ENCODE results near the gene AMBN. TPM values are rescaled to one million over a fixed set of nuclear protein-coding genes. Genes with fewer than 3 reads are reported as not detected.

Gene AMBN
- total and polyA plus RNA-seq, 2 of the 13 experiments (the other 11 are each of a cell fraction or from before 2014, with no cell fraction given) = not detected

- Histone ChIP-seq H3K9ac (ENCODE audit: insufficient read depth, low read depth, low read length) (no peak overlapping the region), H3K9me3 (ENCODE audit: low read length) (no peaks in the 10 kb centered on the region), H3K36me3 (replicated peaks in 1 of 2; ENCODE audit: control insufficient read depth in 1 of 2, insufficient read depth in 2 of 2, low read length in 2 of 2) (no peaks in the 10 kb centered on the region), H3K4me2 (ENCODE audit: low read depth, low read length) (no peak overlapping the region), H3K27me3 (ENCODE audit: control insufficient read depth in 1 of 2, insufficient read depth in 2 of 2, low read length in 2 of 2) (no peaks in the 10 kb centered on the region), H3K27ac (ENCODE audit: extremely low read length, insufficient read depth, low read length) (no peak overlapping the region), H3K4me3 (replicated peaks in 1 of 3; ENCODE audit: insufficient read depth in 1 of 3, low read depth in 2 of 3, low read length in 3 of 3) (no peak overlapping the region), H4K20me1 (ENCODE audit: insufficient read depth, low read length) (no peaks in the 10 kb centered on the region), H2AFZ (ENCODE audit: low read length) (no peak overlapping the region), H3K79me2 (ENCODE audit: insufficient read depth, low read length) (no peaks in the 10 kb centered on the region), H3K4me1 (ENCODE audit: insufficient read depth, low read length) (no peaks in the 10 kb centered on the region)
- no peak for DNase-seq (ENCODE audit: low spot score)
- 5% methylated on average over 1 of the region's 1 CpG for WGBS (ENCODE audit: low lambda C conversion rate)
- in situ Hi-C loops (cut with HindIII; ENCODE audit: extremely low pct_ligation_motif_present, low pct_unique_long_range_greater_than_20kb) (no loop called here), intact Hi-C loops (cut with micrococcal nuclease; ENCODE audit: unreplicated experiment) (no loop called here)
- no peak for FAIRE-seq
- TF ChIP-seq NFE2L2 (IDR thresholded peaks at IDR 0.05; ENCODE audit: low read length) (peak; percentile 42; the same call in 1 of the 2 replicates), TFDP2 (CRISPR knock-in tag; IDR thresholded peaks at IDR 0.05) (no peak), RFX3 (CRISPR knock-in tag; IDR thresholded peaks at IDR 0.05) (no peak), PHF5A (CRISPR knock-in tag; IDR thresholded peaks at IDR 0.05; ENCODE audit: low read depth, unreplicated experiment) (no peak), PATZ1 (CRISPR knock-in tag; IDR thresholded peaks at IDR 0.05) (no peak)
- POLR2A ChIA-PET = no interaction called here
- CTCF ChIA-PET (ENCODE audit: low intra/inter-chr PET ratio, low total read pairs) = no interaction called here
- no peak for ATAC-seq
- BruUV-seq (replicated peaks) = no TSS peak
These were observed 35.6 kb downstream of the AMBN start for GRCh38 chr4:70627620-70628019.

DNA sequence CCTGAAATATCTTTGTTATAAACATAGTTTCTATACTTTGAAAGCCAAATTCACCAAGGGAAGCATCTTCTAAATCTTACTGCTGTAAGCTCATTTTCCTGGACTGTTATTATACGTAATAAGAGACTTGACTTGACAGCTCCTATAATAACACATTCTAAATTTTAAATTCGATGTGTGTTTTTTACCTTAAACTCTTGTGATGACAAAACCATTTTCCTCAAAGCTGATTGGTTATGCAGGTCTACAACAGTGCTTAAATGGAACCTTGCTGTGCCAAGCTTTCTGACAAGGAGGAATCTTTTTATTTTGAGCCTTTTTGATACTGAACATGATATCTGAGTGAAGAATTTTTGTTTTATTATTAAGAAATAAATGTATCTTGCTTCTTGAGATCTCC, 36.4 kb downstream of the AMBN start, which contains the start of gene ENAM:
TSS of gene ENAM (plus strand) at position 301 of the 400 bp plus-strand sequence. CDS start 757 bp downstream, outside the sequence.
- no peaks in the 10 kb centered on the region for H4K20me1 ChIP-seq (ENCODE audit: insufficient read depth, low read length)
- no peak within 1 kb of the TSS for H3K4me3 ChIP-seq (replicated peaks in 1 of 3; ENCODE audit: insufficient read depth in 1 of 3, low read depth in 2 of 3, low read length in 3 of 3)
- no peaks in the 10 kb centered on the region for H3K9me3 ChIP-seq (ENCODE audit: low read length)
- H3K79me2 ChIP-seq (ENCODE audit: insufficient read depth, low read length) = no peaks in the 10 kb centered on the region
- H3K4me2 ChIP-seq (ENCODE audit: low read depth, low read length) = no peak within 1 kb of the TSS
- WGBS (ENCODE audit: low lambda C conversion rate) = 2% methylated on average over 2 of the region's 2 CpGs
- BruUV-seq (replicated peaks) = no TSS peak
- no peaks in the 10 kb centered on the region for H3K36me3 ChIP-seq (replicated peaks in 1 of 2; ENCODE audit: control insufficient read depth in 1 of 2, insufficient read depth in 2 of 2, low read length in 2 of 2)
- H3K27me3 ChIP-seq (ENCODE audit: control insufficient read depth in 1 of 2, insufficient read depth in 2 of 2, low read length in 2 of 2) = no peaks in the 10 kb centered on the region
- POLR2A ChIA-PET = no interaction called here
- no peaks in the 10 kb centered on the region for H3K4me1 ChIP-seq (ENCODE audit: insufficient read depth, low read length)
- in situ Hi-C loops (cut with HindIII; ENCODE audit: extremely low pct_ligation_motif_present, low pct_unique_long_range_greater_than_20kb) (no loop called here), intact Hi-C loops (cut with micrococcal nuclease; ENCODE audit: unreplicated experiment) (no loop called here)
- no peak within 1 kb of the TSS for H3K9ac ChIP-seq (ENCODE audit: insufficient read depth, low read depth, low read length)
- ATAC-seq (no peak), FAIRE-seq (no peak), DNase-seq (ENCODE audit: low spot score) (no peak)
- CTCF ChIA-PET (ENCODE audit: low intra/inter-chr PET ratio, low total read pairs) = no interaction called here
- H3K27ac ChIP-seq (ENCODE audit: extremely low read length, insufficient read depth, low read length) = no peak within 1 kb of the TSS
- H2AFZ ChIP-seq (ENCODE audit: low read length) = no peak within 1 kb of the TSS
- TF ChIP-seq REPIN1 (CRISPR knock-in tag; IDR thresholded peaks at IDR 0.05; ENCODE audit: borderline replicate concordance, low read depth) = no peak
- no peak for TF ChIP-seq KDM1A (CRISPR knock-in tag; IDR thresholded peaks at IDR 0.05)
- TF ChIP-seq, protein P1, sequence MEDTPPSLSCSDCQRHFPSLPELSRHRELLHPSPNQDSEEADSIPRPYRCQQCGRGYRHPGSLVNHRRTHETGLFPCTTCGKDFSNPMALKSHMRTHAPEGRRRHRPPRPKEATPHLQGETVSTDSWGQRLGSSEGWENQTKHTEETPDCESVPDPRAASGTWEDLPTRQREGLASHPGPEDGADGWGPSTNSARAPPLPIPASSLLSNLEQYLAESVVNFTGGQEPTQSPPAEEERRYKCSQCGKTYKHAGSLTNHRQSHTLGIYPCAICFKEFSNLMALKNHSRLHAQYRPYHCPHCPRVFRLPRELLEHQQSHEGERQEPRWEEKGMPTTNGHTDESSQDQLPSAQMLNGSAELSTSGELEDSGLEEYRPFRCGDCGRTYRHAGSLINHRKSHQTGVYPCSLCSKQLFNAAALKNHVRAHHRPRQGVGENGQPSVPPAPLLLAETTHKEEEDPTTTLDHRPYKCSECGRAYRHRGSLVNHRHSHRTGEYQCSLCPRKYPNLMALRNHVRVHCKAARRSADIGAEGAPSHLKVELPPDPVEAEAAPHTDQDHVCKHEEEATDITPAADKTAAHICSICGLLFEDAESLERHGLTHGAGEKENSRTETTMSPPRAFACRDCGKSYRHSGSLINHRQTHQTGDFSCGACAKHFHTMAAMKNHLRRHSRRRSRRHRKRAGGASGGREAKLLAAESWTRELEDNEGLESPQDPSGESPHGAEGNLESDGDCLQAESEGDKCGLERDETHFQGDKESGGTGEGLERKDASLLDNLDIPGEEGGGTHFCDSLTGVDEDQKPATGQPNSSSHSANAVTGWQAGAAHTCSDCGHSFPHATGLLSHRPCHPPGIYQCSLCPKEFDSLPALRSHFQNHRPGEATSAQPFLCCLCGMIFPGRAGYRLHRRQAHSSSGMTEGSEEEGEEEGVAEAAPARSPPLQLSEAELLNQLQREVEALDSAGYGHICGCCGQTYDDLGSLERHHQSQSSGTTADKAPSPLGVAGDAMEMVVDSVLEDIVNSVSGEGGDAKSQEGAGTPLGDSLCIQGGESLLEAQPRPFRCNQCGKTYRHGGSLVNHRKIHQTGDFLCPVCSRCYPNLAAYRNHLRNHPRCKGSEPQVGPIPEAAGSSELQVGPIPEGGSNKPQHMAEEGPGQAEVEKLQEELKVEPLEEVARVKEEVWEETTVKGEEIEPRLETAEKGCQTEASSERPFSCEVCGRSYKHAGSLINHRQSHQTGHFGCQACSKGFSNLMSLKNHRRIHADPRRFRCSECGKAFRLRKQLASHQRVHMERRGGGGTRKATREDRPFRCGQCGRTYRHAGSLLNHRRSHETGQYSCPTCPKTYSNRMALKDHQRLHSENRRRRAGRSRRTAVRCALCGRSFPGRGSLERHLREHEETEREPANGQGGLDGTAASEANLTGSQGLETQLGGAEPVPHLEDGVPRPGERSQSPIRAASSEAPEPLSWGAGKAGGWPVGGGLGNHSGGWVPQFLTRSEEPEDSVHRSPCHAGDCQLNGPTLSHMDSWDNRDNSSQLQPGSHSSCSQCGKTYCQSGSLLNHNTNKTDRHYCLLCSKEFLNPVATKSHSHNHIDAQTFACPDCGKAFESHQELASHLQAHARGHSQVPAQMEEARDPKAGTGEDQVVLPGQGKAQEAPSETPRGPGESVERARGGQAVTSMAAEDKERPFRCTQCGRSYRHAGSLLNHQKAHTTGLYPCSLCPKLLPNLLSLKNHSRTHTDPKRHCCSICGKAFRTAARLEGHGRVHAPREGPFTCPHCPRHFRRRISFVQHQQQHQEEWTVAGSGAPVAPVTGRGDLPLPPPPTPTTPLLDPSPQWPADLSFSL (CRISPR knock-in tag; IDR thresholded peaks at IDR 0.05) = no peak
- TF ChIP-seq ZNF674 (CRISPR knock-in tag; IDR thresholded peaks at IDR 0.05; ENCODE audit: low read depth) = no peak
- no peak for TF ChIP-seq SNAI1 (CRISPR knock-in tag; IDR thresholded peaks at IDR 0.05; ENCODE audit: borderline replicate concordance)
